Activated naive CD4-positive, alpha-beta T cell treated with anti-CD3 and anti-CD28 coated beads, Interleukin-2, amount 50 U/mL, for 16 hours (primary cell): ENCODE results near the gene SDE2.
"Not testable (repeated sequence)": the region's sequence is repeated elsewhere in the genome, so short reads cannot be mapped to it uniquely, and the experiment has no call there.

Experiments used
- DNase-seq: peaks from one replicate; pipeline ENCODE4 v3.0.0-alpha.2; 2020

SDE2 gene

DNA sequence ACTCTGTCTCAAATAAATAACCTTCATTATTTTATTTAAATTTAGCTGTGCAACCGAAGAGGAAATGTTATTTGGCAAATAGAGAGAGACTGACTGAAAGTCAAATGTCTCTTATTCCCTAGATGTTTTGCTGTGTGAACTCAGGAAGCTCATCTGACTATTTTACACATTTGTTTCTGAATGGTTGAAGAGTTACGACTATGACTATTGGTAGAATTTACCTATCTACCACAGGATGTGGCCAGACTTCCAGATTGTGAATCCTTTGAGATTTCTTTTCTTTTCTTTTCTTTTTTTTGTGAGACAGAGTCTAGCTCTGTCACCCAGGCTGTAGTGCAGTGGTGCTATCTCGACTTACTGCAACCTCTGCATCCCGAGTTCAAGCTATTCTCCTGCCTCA is 5.3 kb upstream of the SDE2 start:
- DNase-seq: no peak

DNA sequence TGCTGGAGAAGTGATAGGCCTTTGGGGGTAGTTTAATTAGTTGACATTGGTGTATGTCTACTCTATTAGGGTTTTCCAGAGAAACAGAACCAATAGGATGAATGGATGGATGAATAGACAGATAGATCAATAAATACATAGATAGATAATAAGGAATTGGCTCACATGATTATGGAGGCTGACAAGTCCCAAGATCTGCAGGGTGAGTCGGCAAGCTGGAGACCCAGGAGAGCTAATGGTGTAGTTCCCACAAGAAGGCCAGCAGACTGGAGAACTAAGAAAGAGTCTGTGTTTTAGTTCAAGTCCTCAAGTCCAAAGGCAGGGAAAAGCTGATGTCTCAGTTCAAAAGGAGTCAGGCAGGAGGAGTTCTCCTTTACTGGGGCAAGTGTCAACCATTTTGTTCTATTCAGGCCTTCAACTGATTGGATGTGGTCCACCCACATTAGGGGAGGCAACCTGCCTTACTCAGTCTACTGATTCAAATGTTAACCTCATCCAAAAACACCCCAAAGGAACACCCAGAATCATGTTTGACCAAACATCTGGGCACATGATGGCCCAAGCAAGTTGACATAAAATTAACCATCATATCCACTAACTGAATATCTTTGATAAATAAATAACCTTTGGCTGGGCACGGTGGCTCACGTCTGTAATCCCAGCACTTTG is 4.5 kb upstream of the SDE2 start:
- DNase-seq: no peak

DNA sequence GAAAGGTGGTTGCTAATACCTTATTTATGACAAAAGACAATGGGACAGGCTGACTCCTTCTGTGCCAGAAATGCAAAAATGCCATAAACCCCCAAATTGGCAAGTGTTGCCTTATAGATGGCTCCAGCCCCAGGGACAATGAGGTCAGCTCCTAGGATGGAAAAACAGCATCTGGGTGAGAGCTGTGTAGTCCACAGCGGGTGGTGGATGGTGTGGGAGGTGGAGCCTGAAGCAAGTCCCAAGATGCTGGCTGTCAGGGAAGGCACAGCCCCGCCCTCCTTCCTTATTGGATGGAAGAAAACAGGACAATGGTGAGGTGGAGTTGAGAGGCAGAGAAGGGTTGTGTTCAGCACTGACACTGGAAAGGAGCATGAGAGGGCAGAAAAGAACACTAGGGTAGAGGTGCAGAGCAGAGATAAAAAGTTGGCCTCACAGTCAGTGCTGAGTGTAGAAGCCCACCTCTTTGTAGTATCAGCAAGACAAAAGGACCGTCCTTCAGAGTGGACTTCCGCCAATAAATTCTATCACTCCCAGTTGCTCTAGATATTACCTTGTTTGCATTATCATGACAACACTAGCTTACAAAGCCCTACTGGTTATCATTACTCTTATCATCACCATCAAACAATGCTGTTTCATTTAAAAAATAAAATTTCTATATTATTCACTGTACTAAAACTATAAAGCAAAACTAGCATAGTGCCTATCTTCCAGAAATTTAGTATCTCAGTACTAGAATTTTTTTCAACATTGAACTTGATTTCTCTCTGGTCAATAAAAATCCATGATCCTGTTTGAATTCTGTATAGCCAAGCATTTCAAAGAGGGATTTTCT is 3.7 kb upstream of the SDE2 start:
- DNase-seq: no peak

DNA sequence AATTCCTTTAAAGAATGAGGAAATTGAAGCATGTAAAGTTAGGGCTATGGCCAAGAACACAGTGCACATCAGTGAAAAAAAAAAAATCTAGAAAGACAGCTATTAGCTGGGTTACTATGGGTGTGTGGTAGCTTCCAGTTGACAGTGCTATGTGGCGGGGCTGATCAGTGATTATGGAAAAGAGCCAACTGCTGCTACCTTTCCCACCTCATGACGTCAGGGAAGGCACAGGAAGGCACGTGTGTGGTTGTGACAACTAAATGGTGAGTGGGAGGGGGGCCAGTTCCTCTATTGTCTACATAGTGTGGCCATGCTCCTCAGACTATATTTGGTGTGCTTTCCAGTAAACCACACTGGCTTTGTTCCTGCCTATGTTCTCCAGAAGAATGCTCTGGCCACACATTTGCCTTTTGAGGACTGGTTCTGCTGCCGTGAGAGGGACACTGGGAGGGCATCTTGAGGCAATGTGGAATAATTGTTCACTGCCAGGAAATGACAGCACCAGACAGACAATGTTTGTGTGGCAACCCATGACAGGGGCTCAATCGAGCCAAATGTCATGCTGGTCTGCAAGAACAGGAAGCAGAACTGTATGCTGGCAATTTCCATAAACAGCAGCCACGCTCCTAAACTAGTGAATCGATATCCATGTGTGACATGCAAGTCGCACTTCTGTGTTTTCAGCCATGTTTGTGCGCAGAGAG is 3.0 kb upstream of the SDE2 start:
- DNase-seq: peak; percentile 15

DNA sequence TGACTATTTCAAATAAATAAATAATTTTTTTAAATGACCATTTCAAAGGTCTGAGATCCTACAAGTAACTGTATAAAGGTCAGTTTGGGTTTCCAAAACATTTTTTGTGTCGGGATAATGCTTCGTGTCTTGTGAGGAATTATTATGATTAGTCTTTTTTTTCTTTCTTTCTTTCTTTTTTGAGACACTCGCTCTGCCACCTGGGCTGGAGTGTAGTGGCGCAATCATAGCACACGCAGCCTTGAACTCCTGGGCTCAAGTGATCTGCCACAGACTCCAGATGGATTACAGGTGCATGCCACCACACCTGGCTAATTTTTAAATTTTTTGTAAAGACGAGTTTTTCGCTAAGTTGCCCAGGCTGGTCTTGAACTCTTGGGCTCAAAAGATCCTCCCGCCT is 1.9 kb upstream of the SDE2 start:
- DNase-seq: no peak

DNA sequence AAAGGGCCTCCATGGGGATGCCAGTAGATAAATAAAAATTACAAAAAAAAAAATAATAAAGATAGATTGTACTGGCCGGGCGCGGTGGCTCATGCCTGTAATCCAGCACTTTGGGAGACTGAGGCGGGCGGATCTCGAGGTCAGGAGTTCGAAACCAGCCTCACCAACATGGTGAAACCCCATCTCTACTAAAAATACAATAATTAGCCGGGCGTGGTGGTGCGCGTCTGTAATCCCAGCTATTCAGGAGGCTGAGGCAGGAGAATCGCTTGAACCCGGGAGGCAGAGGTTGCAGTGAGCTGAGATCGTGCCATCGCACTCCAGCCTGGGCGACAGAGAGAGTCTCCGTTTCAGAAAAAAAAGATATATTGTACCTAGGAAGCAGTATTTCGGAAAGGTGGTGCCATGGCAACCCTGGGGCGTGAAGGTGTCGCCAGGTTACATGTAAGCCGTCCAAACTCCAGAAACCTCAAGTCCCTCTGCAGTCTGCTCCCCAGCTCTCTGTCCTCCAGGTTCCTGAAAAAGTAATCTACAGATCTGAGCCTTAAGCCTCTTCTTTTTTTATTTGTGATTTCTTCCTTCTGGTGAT is 1.4 kb upstream of the SDE2 start:
- DNase-seq: not testable (repeated sequence)

DNA sequence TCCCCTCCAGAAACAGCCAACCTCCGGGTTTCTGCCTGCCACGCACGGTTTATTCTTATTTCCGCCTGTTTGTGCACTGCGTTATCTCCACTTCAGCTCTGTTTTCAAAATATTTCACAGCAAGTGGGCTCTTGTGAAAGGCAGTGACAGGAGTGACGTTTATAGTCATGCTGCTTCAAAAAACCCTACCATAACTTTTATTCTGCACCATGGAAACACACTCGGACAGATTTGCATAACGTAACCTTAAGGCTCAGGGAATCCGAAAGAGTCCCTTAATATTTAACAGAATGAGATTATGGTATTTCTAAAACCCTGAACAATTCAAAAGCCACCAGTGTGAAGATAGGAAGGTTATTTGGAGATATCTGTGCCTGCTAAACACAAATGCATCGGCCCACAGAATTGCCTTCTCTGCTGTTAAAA is 782 bp upstream of the SDE2 start:
- no peak for DNase-seq

DNA sequence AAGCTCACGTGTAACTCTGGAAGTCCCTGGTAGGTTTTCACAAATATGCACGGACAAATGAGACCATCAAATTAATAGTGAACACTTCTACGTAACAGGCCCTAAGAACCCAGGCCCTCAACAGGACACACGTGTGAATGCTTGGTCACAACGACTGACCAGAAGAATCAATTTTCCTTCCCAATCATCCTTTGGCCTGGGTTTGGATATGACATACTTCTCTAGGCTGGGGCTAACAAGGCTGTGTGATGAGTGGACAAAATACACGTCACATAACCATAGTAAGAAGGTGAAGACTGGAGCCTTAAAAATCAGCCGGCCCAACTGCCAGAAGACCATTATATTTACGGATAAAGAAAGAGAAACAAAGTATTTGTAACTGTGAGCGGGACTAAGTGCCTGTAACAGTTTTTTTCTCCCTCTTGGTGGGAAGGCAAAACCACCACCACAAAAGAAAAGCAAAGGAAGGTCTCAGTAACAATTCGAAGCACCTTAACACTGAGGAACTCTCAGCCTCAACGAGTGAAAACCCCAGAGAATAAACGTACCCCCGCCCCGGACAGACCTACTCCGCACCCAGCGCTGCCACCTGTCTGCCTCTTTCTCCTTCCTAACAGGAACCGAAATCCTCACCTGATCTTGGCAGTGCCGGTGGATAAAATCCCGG is 450 bp downstream of the SDE2 start:
- DNase-seq: no peak

DNA sequence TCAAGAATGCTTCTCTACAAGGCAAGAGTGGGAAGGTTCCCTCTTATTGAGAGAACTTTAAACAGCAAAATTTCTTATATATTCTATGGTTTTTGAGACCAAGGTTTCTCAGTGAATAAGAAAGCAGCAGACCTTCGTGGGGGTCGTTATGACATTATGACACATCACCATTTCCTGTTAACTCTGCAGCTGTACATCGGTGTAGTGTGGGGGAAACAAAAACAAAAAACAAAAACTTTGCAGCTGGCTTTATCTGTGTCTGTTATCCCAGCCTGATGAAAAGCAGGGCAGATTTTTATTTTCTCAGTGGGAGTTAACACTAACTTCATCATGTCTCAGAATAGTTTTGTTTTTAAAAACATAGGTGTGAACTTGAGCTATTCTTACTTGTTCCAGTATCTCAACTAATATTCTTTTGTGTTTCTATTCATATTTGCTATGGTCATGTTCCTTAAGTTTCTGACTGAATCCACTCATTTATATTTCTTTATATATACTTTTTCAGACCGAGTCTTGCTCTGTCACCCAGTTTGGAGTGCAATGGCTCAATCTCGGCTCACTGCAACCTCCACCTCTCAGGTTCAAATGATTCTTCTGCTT is 2.1 kb downstream of the SDE2 start:
- DNase-seq: no peak

DNA sequence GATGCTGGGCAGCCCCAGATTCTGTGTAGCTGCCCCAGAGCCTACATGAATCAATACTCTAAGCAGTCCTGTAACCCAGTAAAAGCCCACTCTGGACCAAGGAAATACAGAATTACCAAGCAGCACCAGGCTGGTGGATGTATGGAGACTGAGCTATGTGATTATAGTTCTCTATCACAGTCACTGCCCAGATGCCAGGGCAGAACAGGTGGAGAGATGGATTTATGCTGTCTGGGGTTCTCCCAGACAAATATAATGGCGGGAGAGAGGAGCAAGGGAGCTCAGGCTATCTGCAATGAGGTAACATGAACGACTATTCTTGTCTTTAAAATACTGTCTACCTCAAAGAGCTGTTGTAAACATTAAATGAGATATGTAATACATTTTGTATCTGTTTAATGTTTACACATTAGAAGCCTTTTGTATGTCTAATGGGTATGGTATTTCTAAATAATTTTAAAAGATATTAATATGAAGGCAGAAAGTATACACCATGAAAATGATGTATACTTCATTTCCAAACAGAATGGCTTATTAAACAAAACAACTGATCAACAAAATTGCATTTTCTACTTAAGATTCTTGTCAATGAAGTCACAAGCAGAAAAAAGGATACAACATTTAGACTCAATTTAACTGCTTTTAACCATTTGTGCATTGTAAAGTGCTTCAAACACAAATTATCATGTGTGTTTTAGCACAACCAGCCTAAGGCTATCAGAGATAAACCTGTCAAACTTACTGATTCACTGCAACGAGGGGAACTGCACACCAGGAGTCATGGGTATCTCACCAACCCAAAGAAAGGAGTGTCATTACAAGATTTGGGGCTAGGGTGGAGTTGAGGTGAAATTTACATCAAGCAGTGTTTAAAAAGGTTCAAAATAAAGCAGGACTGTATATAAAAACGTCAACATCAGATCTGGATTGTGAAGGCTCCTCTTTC is 3.0 kb downstream of the SDE2 start:
- no peak for DNase-seq

DNA sequence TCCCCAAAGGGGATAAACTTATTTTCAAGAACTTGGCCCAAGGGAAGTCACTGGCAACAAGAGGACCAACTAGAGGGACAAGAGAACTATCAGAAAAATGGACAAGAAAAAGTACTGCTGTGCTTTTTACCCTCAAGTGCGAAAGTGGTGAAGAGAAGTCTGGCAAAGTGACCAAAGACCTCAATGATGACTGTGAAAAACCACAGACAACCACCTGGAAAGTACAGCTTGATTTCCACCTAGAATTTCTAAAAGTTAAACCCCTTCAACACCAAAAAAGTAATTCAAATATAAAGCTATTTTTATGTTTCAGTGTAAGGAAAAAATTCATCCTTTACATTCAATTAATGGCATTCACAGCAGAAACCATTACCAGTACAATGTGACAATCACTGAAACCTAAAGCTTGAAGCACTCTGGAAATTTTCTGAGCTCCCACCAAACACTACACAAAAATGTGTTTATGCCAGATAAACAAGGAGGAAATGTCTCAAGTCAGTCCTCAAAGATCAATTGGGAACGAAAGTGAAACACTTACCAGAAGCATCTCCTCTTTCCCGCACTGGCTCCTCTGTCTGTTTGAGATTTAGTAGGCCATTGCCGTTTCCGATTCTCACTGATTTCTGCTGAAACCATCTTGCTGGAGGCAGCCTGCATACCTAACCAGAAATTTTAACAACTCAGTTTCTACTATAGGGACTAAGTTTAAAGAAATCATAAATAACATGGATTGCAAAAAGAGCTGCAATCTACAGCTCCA is 8.3 kb downstream of the SDE2 start:
- DNase-seq: no peak

DNA sequence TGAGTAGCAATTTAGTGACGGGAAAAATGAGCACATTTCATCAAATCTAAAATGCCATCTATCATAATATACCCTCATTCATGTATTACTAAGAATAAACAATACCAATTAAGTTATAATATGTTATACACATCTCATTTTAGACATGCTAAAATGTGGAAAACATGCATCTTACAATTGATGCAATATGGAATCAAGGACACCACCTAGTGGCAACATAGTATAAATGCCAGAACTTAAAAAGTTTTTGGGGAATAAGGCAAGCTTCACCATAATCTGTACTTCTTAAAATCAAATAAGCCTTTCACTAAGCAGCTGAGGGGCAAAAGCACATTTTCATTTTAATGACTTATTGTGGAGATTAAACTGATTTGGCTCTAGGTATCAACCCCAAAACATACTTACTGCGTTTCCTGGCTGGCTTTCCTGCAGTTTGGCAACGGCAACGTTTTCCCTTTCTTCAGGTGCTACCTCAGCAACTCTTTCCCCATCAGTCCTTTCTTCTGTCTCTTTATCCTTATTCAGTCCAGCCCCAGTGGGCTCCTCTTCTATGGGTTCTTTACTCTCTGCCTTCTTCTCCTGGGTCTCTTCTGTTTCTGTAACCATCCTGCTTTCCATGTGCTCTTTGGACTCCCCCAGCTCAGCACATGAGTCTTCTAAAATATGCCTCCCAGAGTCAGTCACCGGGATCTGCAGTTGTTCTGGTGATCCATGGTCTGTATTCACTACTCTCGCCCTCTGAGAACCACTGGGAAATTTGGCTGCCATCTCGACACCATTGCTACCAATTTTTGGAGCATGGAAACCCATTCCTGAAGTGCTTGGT is 11.4 kb downstream of the SDE2 start:
- DNase-seq: no peak

DNA sequence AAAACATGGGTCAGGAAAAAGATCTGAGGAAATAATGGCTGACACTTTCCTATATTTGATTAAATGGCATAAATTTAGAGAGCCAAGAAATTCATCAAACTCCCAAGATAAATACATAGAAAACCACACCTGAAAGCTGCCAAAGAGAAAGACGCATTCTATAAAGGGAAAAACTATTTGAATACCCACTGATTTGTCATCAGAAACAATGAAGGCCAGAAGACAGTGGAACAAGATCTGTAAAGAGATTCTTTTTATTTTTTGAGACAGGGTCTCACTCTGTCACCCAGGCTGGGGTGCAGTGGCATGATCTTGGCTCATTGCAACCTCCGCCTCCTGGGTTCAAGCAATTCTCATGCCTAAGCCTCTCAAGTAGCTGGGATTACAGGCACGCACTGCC is 17.4 kb downstream of the SDE2 start:
- no peak for DNase-seq

DNA sequence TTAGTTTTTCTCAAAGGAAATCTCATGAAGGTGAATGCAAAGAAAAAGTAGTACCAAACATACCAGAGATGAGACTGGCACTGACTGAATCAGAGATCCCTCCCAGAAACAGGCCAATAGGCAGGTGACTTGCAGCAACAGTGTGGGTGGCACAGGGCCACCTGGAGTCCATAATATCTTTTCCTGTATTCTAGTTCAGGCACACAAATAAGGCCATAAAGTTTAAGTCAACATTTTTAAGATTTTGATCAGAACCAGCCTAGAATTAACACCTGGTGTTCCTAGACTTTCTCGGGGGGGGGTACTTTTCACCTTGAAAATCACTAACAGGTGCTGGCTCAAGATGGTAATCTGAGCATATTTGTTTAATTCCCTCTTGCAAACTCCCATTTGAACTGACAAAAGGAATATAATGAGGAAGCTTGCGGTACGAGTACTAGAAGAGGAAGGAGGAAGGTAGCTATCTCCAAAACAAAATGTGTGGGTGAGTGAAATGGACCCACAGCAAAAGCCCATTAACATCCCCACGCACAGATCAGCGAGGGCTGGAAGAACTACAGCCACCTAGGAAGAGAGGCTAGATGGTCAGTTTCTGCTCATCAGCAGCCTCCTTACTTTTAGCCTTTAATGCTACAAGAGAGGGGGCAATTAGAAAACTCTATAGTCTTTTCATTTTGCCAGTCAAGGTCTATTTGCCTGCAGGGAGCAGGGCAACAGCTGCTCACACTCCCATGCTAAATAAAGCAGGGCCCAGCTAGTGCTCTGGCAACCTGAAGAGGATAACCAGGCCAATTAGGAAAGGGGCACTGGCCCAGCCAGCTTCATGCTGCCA is 18.9 kb downstream of the SDE2 start:
- no peak for DNase-seq

DNA sequence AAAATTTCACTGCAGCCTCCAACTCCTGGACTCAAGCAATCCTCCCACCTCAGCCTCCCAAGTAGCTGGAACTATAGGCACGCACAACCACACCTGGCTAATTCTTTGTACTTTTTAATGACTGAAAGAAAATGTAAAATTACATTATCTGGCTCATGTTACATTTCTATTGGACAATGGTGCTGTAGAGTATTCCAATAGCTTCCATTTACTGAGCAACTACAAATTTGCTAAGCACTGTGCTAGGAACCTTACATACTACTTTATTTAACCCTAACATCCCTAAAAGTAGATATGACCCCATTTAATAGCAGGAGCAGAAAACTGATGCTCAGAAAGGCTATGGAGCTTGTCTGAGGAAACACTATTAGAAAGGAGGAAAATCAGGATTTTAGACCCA is 19.7 kb downstream of the SDE2 start:
- no peak for DNase-seq

DNA sequence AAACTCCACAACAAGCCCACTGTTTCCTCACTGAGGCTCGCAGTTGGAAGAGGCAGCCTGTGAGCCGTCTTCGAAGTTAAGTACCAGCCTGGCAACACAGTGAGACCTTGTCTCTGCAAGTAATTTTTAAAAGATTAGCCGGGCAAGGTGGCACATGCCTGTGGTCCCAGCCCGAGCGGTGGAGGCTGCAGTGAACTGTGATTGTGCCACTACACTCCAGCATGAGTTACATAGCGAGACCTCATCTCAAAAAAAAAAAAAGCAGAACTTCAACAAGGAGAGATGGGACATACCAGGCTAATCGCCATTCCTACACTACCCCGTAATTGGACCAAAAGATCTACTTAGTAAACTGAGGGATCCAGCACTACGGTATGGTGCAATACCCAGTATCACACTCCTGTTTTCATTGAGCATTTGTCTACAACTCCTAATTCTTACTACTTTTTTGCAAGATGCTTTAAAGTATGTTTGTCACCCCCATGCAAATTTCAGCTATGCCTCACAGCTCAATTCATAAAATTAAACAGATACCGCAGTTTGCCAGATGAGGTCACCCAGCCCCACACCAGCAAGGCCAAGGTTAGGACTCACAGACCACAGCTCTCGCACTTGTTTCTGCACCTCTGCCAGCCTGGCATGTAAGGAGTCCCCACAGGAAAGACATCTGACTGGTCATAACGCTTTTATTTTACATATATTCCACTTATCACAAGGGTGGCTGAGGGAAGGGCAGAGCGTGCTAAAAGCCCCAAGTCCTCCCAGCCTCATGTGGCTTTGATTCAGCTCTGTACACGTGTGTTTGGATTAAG is 21.0 kb downstream of the SDE2 start:
- no peak for DNase-seq

DNA sequence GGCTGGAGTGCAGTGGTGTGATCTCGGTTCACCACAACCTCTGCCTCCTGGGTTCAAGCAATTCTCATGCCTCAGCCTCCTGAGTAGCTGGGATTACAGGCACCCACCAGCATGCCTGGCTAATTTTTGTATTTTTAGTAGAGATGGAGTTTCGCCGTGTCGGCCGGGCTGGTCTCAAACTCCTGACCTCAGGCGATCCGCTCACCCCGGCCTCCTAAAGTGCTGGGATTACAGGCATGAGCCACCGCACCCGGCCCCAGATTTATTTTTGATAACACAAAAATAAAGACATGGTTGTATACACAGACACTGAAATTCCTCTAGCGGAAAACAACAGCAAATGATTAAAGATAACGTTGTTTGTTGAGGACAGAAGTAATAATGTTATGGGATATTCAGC is 24.0 kb downstream of the SDE2 start:
- not testable (repeated sequence) for DNase-seq

DNA sequence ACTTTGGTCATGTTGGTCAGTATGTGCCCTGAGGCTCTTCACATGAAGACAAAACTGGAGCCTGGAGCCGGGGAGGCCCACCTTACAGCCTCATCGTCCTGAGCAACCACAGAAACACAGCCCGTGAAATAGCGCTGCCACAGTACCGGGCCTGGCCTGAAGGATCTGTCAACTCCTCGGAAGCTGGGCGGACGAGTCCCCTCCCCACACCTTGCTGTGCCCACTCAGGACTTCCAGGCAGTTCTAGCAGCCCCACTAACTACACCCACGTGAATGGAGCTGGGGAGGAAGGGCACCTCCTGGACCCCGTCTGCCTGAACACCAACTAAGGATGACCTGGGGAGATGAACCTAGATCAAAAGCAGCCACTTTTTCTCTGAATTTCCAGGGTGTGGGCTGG is 24.7 kb downstream of the SDE2 start:
- DNase-seq: no peak
